Activated CD8-positive, alpha-beta memory T cell treated with anti-CD3 and anti-CD28 coated beads for 36 hours (primary cell): ENCODE measurements around the gene FOXJ3. TPM values are rescaled to one million over a fixed set of nuclear protein-coding genes. Genes with fewer than 3 reads are reported as not detected.

Experiments
- CTCF ChIA-PET: fragments of 350-600 bp; sonication (Branson Sonifier 250); formaldehyde crosslinking; loops from one replicate; lab custom pipeline; 2021; ENCODE audit warnings: antibody characterized with exemption; lab: Charles Lee
- POLR2A ChIA-PET: fragments of 350-600 bp; sonication (Branson Sonifier 250); formaldehyde crosslinking; loops from one replicate; lab custom pipeline; 2021; ENCODE audit warnings: antibody characterized with exemption; lab: Charles Lee
- total RNA-seq, 2 experiments: library from RNA; stranded (reverse); gene quantifications; one replicate each; pipeline ENCODE4 v1.2.3, GENCODE V29; 2021

FOXJ3 gene
- total RNA-seq, 2 experiments from 2014 or later, result 46.2 to 48.7 TPM

GRCh38 chr1:42179275-42179674, 155.8 kb downstream of the FOXJ3 start:
- CTCF ChIA-PET, result interaction anchor here (1.5 kb wide), 1 partner anchor 155 kb away, joined by 3 read pairs; no protein-coding TSS in a partner anchor
- POLR2A ChIA-PET, result no interaction called here

GRCh38 chr1:42178249-42178648, 156.8 kb downstream of the FOXJ3 start:
- CTCF ChIA-PET, result interaction anchor here (1.5 kb wide), 1 partner anchor 156 kb away, joined by 3 read pairs; no protein-coding TSS in a partner anchor
- POLR2A ChIA-PET, result no interaction called here

- CTCF ChIA-PET, result interaction anchor here (1.0 to 1.2 kb wide), 2 partner anchors 8 to 366 kb away, joined by 3 to 4 read pairs; no protein-coding TSS in a partner anchor
Observed at GRCh38 chr1:42177541-42177981, 157.5 kb downstream of the FOXJ3 start.

GRCh38 chr1:42176902-42177519, 158.0 kb downstream of the FOXJ3 start:
- CTCF ChIA-PET, result interaction anchor here (0.9 to 1.2 kb wide), 3 partner anchors 9 to 603 kb away, joined by 3 to 4 read pairs (median 3); no protein-coding TSS in a partner anchor
- POLR2A ChIA-PET, result no interaction called here

More at GRCh38 chr1:42177541-42177981, 157.5 kb downstream of the FOXJ3 start:
- POLR2A ChIA-PET, result no interaction called here

GRCh38 chr1:42175314-42176054, 159.6 kb downstream of the FOXJ3 start:
- ChIA-PET CTCF (interaction anchor here (0.6 kb wide), 1 partner anchor 9 kb away, joined by 4 read pairs; no protein-coding TSS in a partner anchor), POLR2A (no interaction called here)

- ChIA-PET CTCF (interaction anchor here (0.6 to 2.3 kb wide), 13 partner anchors 9 to 597 kb away, joined by 3 to 11 read pairs (median 3); partner anchors contain the start of gene FOXJ3), POLR2A (no interaction called here)
Observed at GRCh38 chr1:42173961-42174735, 160.9 kb downstream of the FOXJ3 start.

GRCh38 chr1:42173155-42173933, 161.7 kb downstream of the FOXJ3 start:
- POLR2A ChIA-PET, result no interaction called here
- CTCF ChIA-PET, result interaction anchor here (0.6 to 2.3 kb wide), 14 partner anchors 10 to 681 kb away, joined by 3 to 11 read pairs (median 3); partner anchors contain the start of gene FOXJ3

- ChIA-PET CTCF (interaction anchor here (0.9 to 2.3 kb wide), 8 partner anchors 10 to 680 kb away, joined by 3 to 11 read pairs (median 4); no protein-coding TSS in a partner anchor), POLR2A (no interaction called here)
Observed at GRCh38 chr1:42172381-42173133, 162.5 kb downstream of the FOXJ3 start.

GRCh38 chr1:42171679-42172266, 163.3 kb downstream of the FOXJ3 start:
- POLR2A ChIA-PET, result no interaction called here

GRCh38 chr1:42170779-42171621, 164.0 kb downstream of the FOXJ3 start:
- POLR2A ChIA-PET, result no interaction called here
- CTCF ChIA-PET, result no interaction called here

More at GRCh38 chr1:42171679-42172266, 163.3 kb downstream of the FOXJ3 start:
- CTCF ChIA-PET, result interaction anchor here (2.3 kb wide), 1 partner anchor 22 kb away, joined by 11 read pairs; no protein-coding TSS in a partner anchor

- POLR2A ChIA-PET, result no interaction called here
- CTCF ChIA-PET, result no interaction called here
Observed at GRCh38 chr1:42168763-42169162, 166.3 kb downstream of the FOXJ3 start.

- POLR2A ChIA-PET, result no interaction called here
- CTCF ChIA-PET, result no interaction called here
Observed at GRCh38 chr1:42168391-42168670, 166.7 kb downstream of the FOXJ3 start.

GRCh38 chr1:42167611-42168390, 167.2 kb downstream of the FOXJ3 start:
- ChIA-PET CTCF (no interaction called here), POLR2A (no interaction called here)

- ChIA-PET CTCF (no interaction called here), POLR2A (no interaction called here)
Observed at GRCh38 chr1:42165511-42166210, 169.4 kb downstream of the FOXJ3 start.

GRCh38 chr1:42164551-42165420, 170.2 kb downstream of the FOXJ3 start, which contains the start of gene GUCA2A:
GUCA2A (minus strand) TSS chr1:42164745; CDS start chr1:42164712, 33 bp downstream.
- ChIA-PET CTCF (no interaction called here), POLR2A (no interaction called here)
